Measurements from ENCODE around the gene WIPI1. TPM values are rescaled to one million over a fixed set of nuclear protein-coding genes. Genes with fewer than 3 reads are reported as not detected.

The WIPI1 gene
- total RNA-seq, 2 experiments from 2014 or later = 34.4 to 43.5 TPM

DNA sequence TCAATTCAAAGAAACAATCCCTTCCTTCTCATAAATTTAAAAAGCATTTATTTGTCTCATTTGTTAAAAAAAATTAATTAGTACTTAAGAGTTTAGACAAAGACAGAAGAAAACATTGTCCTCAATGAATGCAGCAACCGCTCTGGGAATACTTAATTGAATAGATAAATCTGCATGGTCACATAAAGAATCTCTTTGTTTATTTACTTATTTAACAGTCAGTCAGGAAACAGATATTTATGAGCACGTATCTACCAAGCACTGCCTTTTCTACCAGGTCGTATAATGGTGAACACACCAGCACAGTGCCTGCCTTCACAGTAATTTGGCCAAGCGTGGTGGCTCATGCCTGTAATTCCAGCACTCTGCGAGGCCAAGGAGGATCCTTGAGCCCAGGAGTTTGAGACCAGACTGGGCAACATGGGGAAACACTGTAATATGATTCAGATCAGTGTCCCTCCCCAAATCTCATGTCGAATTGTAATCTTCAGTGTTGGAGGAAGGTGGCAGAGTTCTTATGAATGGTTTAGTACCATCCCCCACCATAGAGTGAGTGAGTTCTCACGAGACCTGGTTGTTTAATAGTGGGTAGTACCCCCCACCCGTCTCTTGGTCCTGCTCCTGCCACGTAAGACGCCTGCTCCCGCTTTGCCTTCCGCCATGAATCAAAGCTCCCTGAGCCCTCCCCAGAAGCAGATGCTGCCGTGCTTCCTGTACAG, 8.1 kb downstream of the WIPI1 start:
- Histone ChIP-seq H3K27ac (ENCODE audit: low read depth, low read length, poor library complexity, severe bottlenecking) (no peak overlapping the region), H3K9me2 (ENCODE audit: insufficient read depth, low read length) (no peaks in the 10 kb centered on the region), H3K4me2 (ENCODE audit: low read length) (no peak overlapping the region), H3K4me3 (ENCODE audit: low read depth, low read length, poor library complexity, severe bottlenecking) (no peak overlapping the region), H2AFZ (ENCODE audit: low read length) (no peak overlapping the region), H3K9me3 (ENCODE audit: low read length) (no peaks in the 10 kb centered on the region), H3K79me2 (ENCODE audit: insufficient read depth, low read depth, low read length) (no peaks in the 10 kb centered on the region), H3K36me3 (ENCODE audit: insufficient read depth, low read length) (peaks cover 50% of the 10 kb centered on the region), H3K4me1 (ENCODE audit: insufficient read depth, low read length, poor library complexity, severe bottlenecking) (peaks cover 3% of the 10 kb centered on the region), H4K20me1 (ENCODE audit: insufficient read depth, low read length) (no peaks in the 10 kb centered on the region)
- intact Hi-C loops (cut with micrococcal nuclease; ENCODE audit: unreplicated experiment) = no loop called here
- TF ChIP-seq EZH2phosphoT487 (IDR thresholded peaks at IDR 0.05; ENCODE audit: borderline replicate concordance, low read depth, low read length) = no peak
- TF ChIP-seq, protein P1, sequence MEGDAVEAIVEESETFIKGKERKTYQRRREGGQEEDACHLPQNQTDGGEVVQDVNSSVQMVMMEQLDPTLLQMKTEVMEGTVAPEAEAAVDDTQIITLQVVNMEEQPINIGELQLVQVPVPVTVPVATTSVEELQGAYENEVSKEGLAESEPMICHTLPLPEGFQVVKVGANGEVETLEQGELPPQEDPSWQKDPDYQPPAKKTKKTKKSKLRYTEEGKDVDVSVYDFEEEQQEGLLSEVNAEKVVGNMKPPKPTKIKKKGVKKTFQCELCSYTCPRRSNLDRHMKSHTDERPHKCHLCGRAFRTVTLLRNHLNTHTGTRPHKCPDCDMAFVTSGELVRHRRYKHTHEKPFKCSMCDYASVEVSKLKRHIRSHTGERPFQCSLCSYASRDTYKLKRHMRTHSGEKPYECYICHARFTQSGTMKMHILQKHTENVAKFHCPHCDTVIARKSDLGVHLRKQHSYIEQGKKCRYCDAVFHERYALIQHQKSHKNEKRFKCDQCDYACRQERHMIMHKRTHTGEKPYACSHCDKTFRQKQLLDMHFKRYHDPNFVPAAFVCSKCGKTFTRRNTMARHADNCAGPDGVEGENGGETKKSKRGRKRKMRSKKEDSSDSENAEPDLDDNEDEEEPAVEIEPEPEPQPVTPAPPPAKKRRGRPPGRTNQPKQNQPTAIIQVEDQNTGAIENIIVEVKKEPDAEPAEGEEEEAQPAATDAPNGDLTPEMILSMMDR (conservative IDR thresholded peaks at IDR 0.05; ENCODE audit: low read length) = no peak
- ChIA-PET CTCF (ENCODE audit: unreplicated experiment) (no interaction called here), POLR2A (interaction anchor here (0.6 to 0.9 kb wide), 3 partner anchors 11 to 268 kb away, joined by 4 read pairs; no protein-coding TSS in a partner anchor)
- BruUV-seq (replicated peaks) = no TSS peak
- no peak for DNase-seq (ENCODE audit: low spot score)

GRCh38 chr17:68446626-68447041, 10.7 kb downstream of the WIPI1 start:
- BruUV-seq (replicated peaks) = no TSS peak
- Histone ChIP-seq H3K79me2 (ENCODE audit: insufficient read depth, low read depth, low read length) (no peaks in the 10 kb centered on the region), H3K27ac (ENCODE audit: low read depth, low read length, poor library complexity, severe bottlenecking) (no peak overlapping the region), H4K20me1 (ENCODE audit: insufficient read depth, low read length) (no peaks in the 10 kb centered on the region), H3K9me3 (ENCODE audit: low read length) (no peaks in the 10 kb centered on the region), H3K4me3 (ENCODE audit: low read depth, low read length, poor library complexity, severe bottlenecking) (no peak overlapping the region), H3K4me1 (ENCODE audit: insufficient read depth, low read length, poor library complexity, severe bottlenecking) (peaks cover 9% of the 10 kb centered on the region), H3K9me2 (ENCODE audit: insufficient read depth, low read length) (no peaks in the 10 kb centered on the region), H3K4me2 (ENCODE audit: low read length) (no peak overlapping the region), H3K36me3 (ENCODE audit: insufficient read depth, low read length) (peaks cover 58% of the 10 kb centered on the region), H2AFZ (ENCODE audit: low read length) (no peak overlapping the region)
- no peak for TF ChIP-seq EZH2phosphoT487 (IDR thresholded peaks at IDR 0.05; ENCODE audit: borderline replicate concordance, low read depth, low read length)
- TF ChIP-seq, protein P1 (conservative IDR thresholded peaks at IDR 0.05; ENCODE audit: low read length) = no peak
- ChIA-PET CTCF (ENCODE audit: unreplicated experiment) (interaction anchor here (1.0 kb wide), 1 partner anchor 15 kb away, joined by 5 read pairs; no protein-coding TSS in a partner anchor), POLR2A (interaction anchor here (0.7 to 2.9 kb wide), 7 partner anchors 8 to 266 kb away, joined by 3 to 18 read pairs (median 4); partner anchors contain the start of gene WIPI1)
- no peak for DNase-seq (ENCODE audit: low spot score)
- intact Hi-C loops (cut with micrococcal nuclease; ENCODE audit: unreplicated experiment) = no loop called here

- CTCF ChIA-PET (ENCODE audit: unreplicated experiment) = interaction anchor here (0.7 kb wide), 1 partner anchor 12 kb away, joined by 3 read pairs; no protein-coding TSS in a partner anchor
Observed at GRCh38 chr17:68445671-68446070, 11.6 kb downstream of the WIPI1 start.

More at GRCh38 chr17:68445671-68446070, 11.6 kb downstream of the WIPI1 start:
- H3K9me2 ChIP-seq (ENCODE audit: insufficient read depth, low read length) = no peaks in the 10 kb centered on the region
- no peak for TF ChIP-seq EZH2phosphoT487 (IDR thresholded peaks at IDR 0.05; ENCODE audit: borderline replicate concordance, low read depth, low read length)
- TF ChIP-seq, protein P1 (conservative IDR thresholded peaks at IDR 0.05; ENCODE audit: low read length) = no peak
- H4K20me1 ChIP-seq (ENCODE audit: insufficient read depth, low read length) = no peaks in the 10 kb centered on the region
- H3K27ac ChIP-seq (ENCODE audit: low read depth, low read length, poor library complexity, severe bottlenecking) = no peak overlapping the region
- no TSS peak for BruUV-seq (replicated peaks)
- no peaks in the 10 kb centered on the region for H3K79me2 ChIP-seq (ENCODE audit: insufficient read depth, low read depth, low read length)
- DNase-seq (ENCODE audit: low spot score) = no peak
- no peak overlapping the region for H2AFZ ChIP-seq (ENCODE audit: low read length)
- peaks cover 49% of the 10 kb centered on the region for H3K36me3 ChIP-seq (ENCODE audit: insufficient read depth, low read length)
- H3K4me1 ChIP-seq (ENCODE audit: insufficient read depth, low read length, poor library complexity, severe bottlenecking) = peaks cover 19% of the 10 kb centered on the region
- POLR2A ChIA-PET = interaction anchor here (0.8 to 2.9 kb wide), 4 partner anchors 8 to 53 kb away, joined by 5 to 18 read pairs (median 6); partner anchors contain the start of gene WIPI1
- H3K4me3 ChIP-seq (ENCODE audit: low read depth, low read length, poor library complexity, severe bottlenecking) = no peak overlapping the region
- intact Hi-C loops (cut with micrococcal nuclease; ENCODE audit: unreplicated experiment) = no loop called here
- no peak overlapping the region for H3K4me2 ChIP-seq (ENCODE audit: low read length)
- no peaks in the 10 kb centered on the region for H3K9me3 ChIP-seq (ENCODE audit: low read length)

Measured in OCI-LY7 (cell line).